WTC11 (cell line): ENCODE results near the gene TCAF1.

Experiments used
- ATF1 ChIP-seq: sonication (generic); formaldehyde crosslinking; IDR thresholded peaks from 2 replicates; pipeline ENCODE4 v1.8.1; 2023; ENCODE audit warnings: mild to moderate bottlenecking, moderate library complexity, missing genetic modification reagents
- CREB1 ChIP-seq: sonication (generic); formaldehyde crosslinking; IDR thresholded peaks from 2 replicates; pipeline ENCODE4 v1.8.0; 2023; ENCODE audit warnings: mild to moderate bottlenecking, missing genetic modification reagents
- CREM ChIP-seq: sonication (generic); formaldehyde crosslinking; IDR thresholded peaks from 2 replicates; pipeline ENCODE4 v1.8.1; 2022; ENCODE audit warnings: mild to moderate bottlenecking, missing genetic modification reagents, moderate library complexity
- CTCF ChIP-seq: fragments of 200-600 bp; IDR thresholded peaks from 2 replicates; pipeline ENCODE4 v1.8.0; 2022; ENCODE audit warnings: antibody characterized with exemption
- ESRRA ChIP-seq: sonication (generic); formaldehyde crosslinking; IDR thresholded peaks from 2 replicates; pipeline ENCODE4 v1.8.1; 2022; ENCODE audit warnings: mild to moderate bottlenecking, missing genetic modification reagents, borderline replicate concordance
- IRF2 ChIP-seq: sonication (generic); formaldehyde crosslinking; IDR thresholded peaks from 2 replicates; pipeline ENCODE4 v1.8.0; 2022; ENCODE audit warnings: low read depth, missing genetic modification reagents, borderline replicate concordance
- MAX ChIP-seq: sonication (generic); formaldehyde crosslinking; IDR thresholded peaks from 2 replicates; pipeline ENCODE4 v1.8.0; 2022; ENCODE audit warnings: mild to moderate bottlenecking, missing genetic modification reagents
- NR3C1 ChIP-seq: sonication (generic); formaldehyde crosslinking; conservative IDR thresholded peaks from 2 replicates; pipeline ENCODE4 v1.8.1; 2023; ENCODE audit warnings: low read depth, mild to moderate bottlenecking, missing genetic modification reagents
- OVOL2 ChIP-seq: fragments of 250-450 bp; sonication (Bioruptor Pico); IDR thresholded peaks from 2 replicates; pipeline ENCODE4 v1.9.0; 2021; ENCODE audit warnings: mild to moderate bottlenecking, borderline replicate concordance
- SP1 ChIP-seq: sonication (generic); formaldehyde crosslinking; conservative IDR thresholded peaks from 2 replicates; pipeline ENCODE4 v1.8.1; 2022; ENCODE audit warnings: missing genetic modification reagents
- USF1 ChIP-seq: sonication (generic); formaldehyde crosslinking; IDR thresholded peaks from 2 replicates; pipeline ENCODE4 v1.8.0; 2022; ENCODE audit warnings: mild to moderate bottlenecking, missing genetic modification reagents
- ZNF232 ChIP-seq: sonication (generic); formaldehyde crosslinking; IDR thresholded peaks from 2 replicates; pipeline ENCODE4 v1.8.0; 2022; ENCODE audit warnings: mild to moderate bottlenecking, missing genetic modification reagents
- TF ChIP-seq, protein P1 (sequence below): sonication (generic); formaldehyde crosslinking; IDR thresholded peaks from 2 replicates; pipeline ENCODE4 v1.8.0; 2023; ENCODE audit warnings: missing genetic modification reagents, mild to moderate bottlenecking, borderline replicate concordance

GRCh38 chr7:143884241-143884968 lies 17.6 kb downstream of the TCAF1 start:
- TF ChIP-seq NR3C1 (CRISPR knock-in tag) (no peak), CTCF (no peak), USF1 (CRISPR knock-in tag) (no peak), CREM (no peak), ZNF232 (no peak), ATF1 (CRISPR knock-in tag) (no peak), SP1 (no peak), CREB1 (CRISPR knock-in tag) (no peak), OVOL2 (CRISPR knock-in tag) (no peak), ESRRA (CRISPR knock-in tag) (no peak), MAX (CRISPR knock-in tag) (no peak), IRF2 (CRISPR knock-in tag) (no peak)
- TF ChIP-seq, protein P1, sequence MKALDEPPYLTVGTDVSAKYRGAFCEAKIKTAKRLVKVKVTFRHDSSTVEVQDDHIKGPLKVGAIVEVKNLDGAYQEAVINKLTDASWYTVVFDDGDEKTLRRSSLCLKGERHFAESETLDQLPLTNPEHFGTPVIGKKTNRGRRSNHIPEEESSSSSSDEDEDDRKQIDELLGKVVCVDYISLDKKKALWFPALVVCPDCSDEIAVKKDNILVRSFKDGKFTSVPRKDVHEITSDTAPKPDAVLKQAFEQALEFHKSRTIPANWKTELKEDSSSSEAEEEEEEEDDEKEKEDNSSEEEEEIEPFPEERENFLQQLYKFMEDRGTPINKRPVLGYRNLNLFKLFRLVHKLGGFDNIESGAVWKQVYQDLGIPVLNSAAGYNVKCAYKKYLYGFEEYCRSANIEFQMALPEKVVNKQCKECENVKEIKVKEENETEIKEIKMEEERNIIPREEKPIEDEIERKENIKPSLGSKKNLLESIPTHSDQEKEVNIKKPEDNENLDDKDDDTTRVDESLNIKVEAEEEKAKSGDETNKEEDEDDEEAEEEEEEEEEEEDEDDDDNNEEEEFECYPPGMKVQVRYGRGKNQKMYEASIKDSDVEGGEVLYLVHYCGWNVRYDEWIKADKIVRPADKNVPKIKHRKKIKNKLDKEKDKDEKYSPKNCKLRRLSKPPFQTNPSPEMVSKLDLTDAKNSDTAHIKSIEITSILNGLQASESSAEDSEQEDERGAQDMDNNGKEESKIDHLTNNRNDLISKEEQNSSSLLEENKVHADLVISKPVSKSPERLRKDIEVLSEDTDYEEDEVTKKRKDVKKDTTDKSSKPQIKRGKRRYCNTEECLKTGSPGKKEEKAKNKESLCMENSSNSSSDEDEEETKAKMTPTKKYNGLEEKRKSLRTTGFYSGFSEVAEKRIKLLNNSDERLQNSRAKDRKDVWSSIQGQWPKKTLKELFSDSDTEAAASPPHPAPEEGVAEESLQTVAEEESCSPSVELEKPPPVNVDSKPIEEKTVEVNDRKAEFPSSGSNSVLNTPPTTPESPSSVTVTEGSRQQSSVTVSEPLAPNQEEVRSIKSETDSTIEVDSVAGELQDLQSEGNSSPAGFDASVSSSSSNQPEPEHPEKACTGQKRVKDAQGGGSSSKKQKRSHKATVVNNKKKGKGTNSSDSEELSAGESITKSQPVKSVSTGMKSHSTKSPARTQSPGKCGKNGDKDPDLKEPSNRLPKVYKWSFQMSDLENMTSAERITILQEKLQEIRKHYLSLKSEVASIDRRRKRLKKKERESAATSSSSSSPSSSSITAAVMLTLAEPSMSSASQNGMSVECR (CRISPR knock-in tag), result no peak
